Prostate gland (tissue), 2 donors: Measurements from ENCODE around the gene GTSE1. TPM values are rescaled to one million over a fixed set of nuclear protein-coding genes. Genes with fewer than 3 reads are reported as not detected.

Experiments used
- DNase-seq: peaks from one replicate; pipeline ENCODE4 v3.0.0-alpha.2; 2019; ENCODE audit warnings: low spot score
- H3K27ac ChIP-seq, 2 donors: fragments of 200-600 bp; sonication (generic); 2 replicates each; pipeline ENCODE4 v1.5.1; 2017 to 2019
- H3K27me3 ChIP-seq: fragments of 200-600 bp; sonication (generic); replicated peaks from 2 replicates; pipeline ENCODE4 v1.5.1; 2019; ENCODE audit not compliant: insufficient read depth
- H3K36me3 ChIP-seq, 2 donors: fragments of 200-600 bp; sonication (generic); 1 replicate in 1 of 2; 2 replicates in 1 of 2; pipeline versions ENCODE4 v1.5.1 to v1.8.1; 2017 to 2019
- H3K4me1 ChIP-seq: fragments of 200-600 bp; sonication (generic); replicated peaks from 2 replicates; pipeline ENCODE4 v1.5.1; 2019
- H3K4me3 ChIP-seq, 2 donors: fragments of 200-600 bp; sonication (generic); 2 replicates each; pipeline ENCODE4 v1.5.1; 2017 to 2019
- H3K9me3 ChIP-seq: fragments of 200-600 bp; sonication (generic); 2 replicates; pipeline ENCODE4 v1.5.1; 2017
- CTCF ChIP-seq, 4 experiments: fragments of 200-600 bp in 2 of 4; fragments of 450-650 bp in 2 of 4; sonication (generic) in 2 of 4; IDR thresholded peaks; 1 replicate in 3 of 4; 2 replicates in 1 of 4; pipeline ENCODE4 v1.5.1; 2016 to 2019; ENCODE audit warnings: antibody characterized with exemption in 4 of 4, mild to moderate bottlenecking in 2 of 4, moderate library complexity in 2 of 4
- POLR2A ChIP-seq: fragments of 450-650 bp; IDR thresholded peaks from one replicate; pipeline ENCODE4 v1.6.1; 2016; ENCODE audit warnings: antibody characterized with exemption, mild to moderate bottlenecking
- POLR2AphosphoS5 ChIP-seq: sonication (generic); formaldehyde crosslinking; IDR thresholded peaks from one replicate; pipeline ENCODE4 v1.6.1; 2017; ENCODE audit warnings: antibody characterized with exemption
- WGBS: methylation state at CpG from one replicate; pipeline ENCODE4 v1.1.5; 2018; 5-methylcytosine and 5-hydroxymethylcytosine counted together
- intact Hi-C: fragments of 100-400 bp; cut with DNase I; formaldehyde crosslinking; loops from one replicate; pipeline ENCODE4 v1.14.2; 2022
- total RNA-seq, 2 donors: library from RNA; depleted of rRNA; stranded (reverse); fragments of >200 nt; gene quantifications; one replicate each; pipeline ENCODE4 v1.1.0, GENCODE V29; 2016

GTSE1 gene
- 1 to 10 TPM in 1 of 2 donors, under 1 TPM in 1; 0.46 to 4.8 TPM for total RNA-seq

GRCh38 chr22:46296257-46297150, at the start of gene GTSE1:
GTSE1 (plus strand) TSS chr22:46296870; CDS start chr22:46297401, 531 bp downstream.
- TF ChIP-seq CTCF (IDR thresholded peaks at IDR 0.05), result peak in 3 of 4 experiments; percentile 14 to 49 (median 43)
- peak; percentile 96 for TF ChIP-seq POLR2AphosphoS5
- TF ChIP-seq POLR2A, result peak; percentile 56
- WGBS, result under 1% methylated on average over 74 of the region's 76 CpGs
- intact Hi-C loops, result loop anchor here (5.0 kb wide), 1 partner anchor 174 kb away; no protein-coding TSS in a partner anchor

GRCh38 chr22:46247443-46247975, 49.2 kb upstream of the GTSE1 start:
- Histone ChIP-seq H3K9me3 (no peaks in the 10 kb centered on the region), H3K27ac (no peak overlapping the region), H3K27me3 (no peaks in the 10 kb centered on the region), H3K4me1 (no peaks in the 10 kb centered on the region), H3K36me3 (no peaks in the 10 kb centered on the region), H3K4me3 (no peak overlapping the region)
- TF ChIP-seq POLR2A (no peak), POLR2AphosphoS5 (no peak), CTCF (IDR thresholded peaks at IDR 0.05) (no peak)
- 94% methylated on average over 2 of the region's 2 CpGs for WGBS
- intact Hi-C loops, result no loop called here
- DNase-seq, result no peak

More at GRCh38 chr22:46296257-46297150, at the start of gene GTSE1:
- Histone ChIP-seq H3K9me3 (no peaks in the 10 kb centered on the region), H3K4me1 (no peaks in the 10 kb centered on the region), H3K36me3 (peaks cover 0 to 8% of the 10 kb centered on the region in 2 donors), H3K27ac (peak within 1 kb of the TSS; percentile 85 to 92), H3K27me3 (no peaks in the 10 kb centered on the region), H3K4me3 (peak within 1 kb of the TSS; percentile 33 to 35)
- DNase-seq, result peak; percentile 97

GRCh38 chr22:46250035-46250782, 46.5 kb upstream of the GTSE1 start, which contains the start of gene CDPF1:
CDPF1 (minus strand) TSS chr22:46250293; CDS start chr22:46248284, 2,009 bp downstream.
- DNase-seq, result peak; percentile 87
- Histone ChIP-seq H3K27me3 (no peaks in the 10 kb centered on the region), H3K27ac (peak within 1 kb of the TSS; percentile 81 to 88), H3K4me3 (peak within 1 kb of the TSS; percentile 60 to 75), H3K9me3 (no peaks in the 10 kb centered on the region), H3K4me1 (no peaks in the 10 kb centered on the region), H3K36me3 (no peaks in the 10 kb centered on the region)
- TF ChIP-seq POLR2A (peak; percentile 93), POLR2AphosphoS5 (peak; percentile 78), CTCF (IDR thresholded peaks at IDR 0.05) (peak in 2 of 4 experiments; percentile 6 to 36)
- under 1% methylated on average over 19 of the region's 89 CpGs for WGBS
- intact Hi-C loops, result no loop called here

- Histone ChIP-seq H3K27ac (peak overlapping the region; percentile 81 to 88), H3K4me1 (no peaks in the 10 kb centered on the region), H3K9me3 (no peaks in the 10 kb centered on the region), H3K27me3 (no peaks in the 10 kb centered on the region), H3K36me3 (no peaks in the 10 kb centered on the region), H3K4me3 (peak overlapping the region; percentile 60 to 75)
- intact Hi-C loops, result no loop called here
- TF ChIP-seq CTCF (IDR thresholded peaks at IDR 0.05), result no peak
- TF ChIP-seq POLR2AphosphoS5, result no peak
- no peak for TF ChIP-seq POLR2A
- no peak for DNase-seq
- 6% methylated on average over 25 of the region's 25 CpGs for WGBS
These were observed 45.9 kb upstream of the GTSE1 start for GRCh38 chr22:46250783-46251125.
